Measurements from ENCODE around the gene HCN4.

Gene HCN4

GRCh38 chr15:73344056-73344455 lies 24.7 kb downstream of the HCN4 start:
- TF ChIP-seq CTCF (conservative IDR thresholded peaks at IDR 0.05) = no peak
- no peak overlapping the region for H3K27ac ChIP-seq

- no peak overlapping the region for H3K27ac ChIP-seq
- no peak for TF ChIP-seq CTCF (conservative IDR thresholded peaks at IDR 0.05)
These were observed 26.7 kb downstream of the HCN4 start for GRCh38 chr15:73341886-73342600.

- no peak overlapping the region for H3K27ac ChIP-seq
These were observed 28.1 kb downstream of the HCN4 start for GRCh38 chr15:73340502-73341192.

GRCh38 chr15:73338606-73339374 lies 30.0 kb downstream of the HCN4 start:
- H3K27ac ChIP-seq = no peak overlapping the region
- TF ChIP-seq CTCF (conservative IDR thresholded peaks at IDR 0.05) = no peak

More at GRCh38 chr15:73340502-73341192, 28.1 kb downstream of the HCN4 start:
- TF ChIP-seq CTCF (conservative IDR thresholded peaks at IDR 0.05) = no peak

GRCh38 chr15:73338058-73338457 lies 30.7 kb downstream of the HCN4 start:
- no peak for TF ChIP-seq CTCF (conservative IDR thresholded peaks at IDR 0.05)
- no peak overlapping the region for H3K27ac ChIP-seq

GRCh38 chr15:73337187-73337586 lies 31.6 kb downstream of the HCN4 start:
- no peak overlapping the region for H3K27ac ChIP-seq
- no peak for TF ChIP-seq CTCF (conservative IDR thresholded peaks at IDR 0.05)

GRCh38 chr15:73336756-73337155 lies 32.0 kb downstream of the HCN4 start:
- TF ChIP-seq CTCF (conservative IDR thresholded peaks at IDR 0.05) = no peak
- H3K27ac ChIP-seq = no peak overlapping the region
